ENCODE measurements around the gene ITPR2.

DNA sequence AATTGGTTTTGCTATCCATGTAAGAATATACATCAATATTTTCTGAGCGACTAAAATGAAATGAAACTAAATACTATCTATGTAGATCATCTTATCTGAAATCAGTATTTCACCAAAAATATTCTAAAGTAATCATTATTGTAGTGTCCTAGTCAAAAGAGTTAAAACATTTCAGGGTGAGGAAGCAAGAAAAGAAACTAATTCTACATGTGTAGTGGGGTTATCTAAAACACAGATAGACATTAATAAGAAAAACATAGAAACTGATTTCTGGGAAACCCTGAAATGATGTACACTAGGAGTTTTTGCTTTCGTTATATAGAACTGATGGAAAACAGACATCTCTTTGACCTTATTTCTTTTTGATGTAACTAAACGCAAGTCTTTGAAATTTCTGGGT lies 379.7 kb downstream of the ITPR2 start:
- TF ChIP-seq, protein P1, sequence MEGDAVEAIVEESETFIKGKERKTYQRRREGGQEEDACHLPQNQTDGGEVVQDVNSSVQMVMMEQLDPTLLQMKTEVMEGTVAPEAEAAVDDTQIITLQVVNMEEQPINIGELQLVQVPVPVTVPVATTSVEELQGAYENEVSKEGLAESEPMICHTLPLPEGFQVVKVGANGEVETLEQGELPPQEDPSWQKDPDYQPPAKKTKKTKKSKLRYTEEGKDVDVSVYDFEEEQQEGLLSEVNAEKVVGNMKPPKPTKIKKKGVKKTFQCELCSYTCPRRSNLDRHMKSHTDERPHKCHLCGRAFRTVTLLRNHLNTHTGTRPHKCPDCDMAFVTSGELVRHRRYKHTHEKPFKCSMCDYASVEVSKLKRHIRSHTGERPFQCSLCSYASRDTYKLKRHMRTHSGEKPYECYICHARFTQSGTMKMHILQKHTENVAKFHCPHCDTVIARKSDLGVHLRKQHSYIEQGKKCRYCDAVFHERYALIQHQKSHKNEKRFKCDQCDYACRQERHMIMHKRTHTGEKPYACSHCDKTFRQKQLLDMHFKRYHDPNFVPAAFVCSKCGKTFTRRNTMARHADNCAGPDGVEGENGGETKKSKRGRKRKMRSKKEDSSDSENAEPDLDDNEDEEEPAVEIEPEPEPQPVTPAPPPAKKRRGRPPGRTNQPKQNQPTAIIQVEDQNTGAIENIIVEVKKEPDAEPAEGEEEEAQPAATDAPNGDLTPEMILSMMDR (conservative IDR thresholded peaks at IDR 0.05; ENCODE audit: low read length) = no peak
- no peak for TF ChIP-seq EZH2phosphoT487 (IDR thresholded peaks at IDR 0.05; ENCODE audit: borderline replicate concordance, low read depth, low read length)
